SK-N-SH (cell line): ENCODE results near the gene CD6. TPM values are rescaled to one million over a fixed set of nuclear protein-coding genes. Genes with fewer than 3 reads are reported as not detected.

ENCODE experiments used
- CTCF ChIA-PET: fragments of 300-600, 350-600 bp; formaldehyde crosslinking; extraction: SDS; loops from one replicate; lab custom pipeline; 2021; lab: Yijun Ruan, JAX
- POLR2A ChIA-PET: fragments of 350-600 bp; sonication (Branson Sonifier 250); formaldehyde crosslinking; extraction: SDS; loops from one replicate; lab custom pipeline; 2020; ENCODE audit warnings: antibody characterized with exemption, inconsistent platforms; lab: Yijun Ruan, JAX
- DNase-seq: peaks from one replicate; pipeline ENCODE4 v3.0.0; 2012
- H2AFZ ChIP-seq: fragments of 200-600 bp; sonication (generic); 2 replicates; pipeline ENCODE4 v1.8.1; 2016; ENCODE audit warnings: antibody characterized with exemption, mild to moderate bottlenecking, low read depth
- H3F3A ChIP-seq: fragments of 200-600 bp; sonication (generic); replicated peaks from 2 replicates; pipeline ENCODE3; 2016; ENCODE audit warnings: antibody characterized with exemption, mild to moderate bottlenecking; ENCODE audit not compliant: insufficient read depth
- H3K27ac ChIP-seq, 2 experiments: fragments of 200-500 bp in 1 of 2; fragments of 200-600 bp in 1 of 2; sonication (Bioruptor generic) in 1 of 2; sonication (generic), shearing (Covaris generic) in 1 of 2; 2 replicates each; pipeline versions ENCODE4 v1.5.1 to v1.6.1; 2014 to 2016; ENCODE audit warnings: low read depth in 2 of 2, inconsistent platforms in 1 of 2, low read length in 1 of 2, mild to moderate bottlenecking in 1 of 2, mixed read lengths in 1 of 2
- H3K27me3 ChIP-seq: fragments of 200-600 bp; sonication (generic), shearing (Covaris generic); 2 replicates; pipeline ENCODE4 v1.6.1; 2016; ENCODE audit warnings: mixed run types; ENCODE audit not compliant: insufficient read depth
- H3K36me3 ChIP-seq, 2 experiments: fragments of 200-500 bp in 1 of 2; fragments of 200-600 bp in 1 of 2; sonication (Bioruptor generic) in 1 of 2; sonication (generic) in 1 of 2; replicated peaks in 1 of 2; 2 replicates each; pipeline versions ENCODE3 to v1.5.1; 2014 to 2016; ENCODE audit warnings: low read length in 1 of 2, mild to moderate bottlenecking in 1 of 2; ENCODE audit not compliant: insufficient read depth in 2 of 2, control insufficient read depth in 1 of 2
- H3K4me1 ChIP-seq, 2 experiments: fragments of 200-500 bp in 1 of 2; fragments of 200-600 bp in 1 of 2; sonication (Bioruptor generic) in 1 of 2; sonication (generic), shearing (Covaris generic) in 1 of 2; 2 replicates each; pipeline versions ENCODE4 v1.5.1 to v1.6.1; 2014 to 2016; ENCODE audit warnings: low read depth in 1 of 2, low read length in 1 of 2, mixed run types in 1 of 2; ENCODE audit not compliant: insufficient read depth in 2 of 2, control insufficient read depth in 1 of 2
- H3K4me2 ChIP-seq: fragments of 200-600 bp; sonication (generic), shearing (Covaris generic); 2 replicates; pipeline ENCODE4 v1.6.1; 2017; ENCODE audit warnings: mixed run types
- H3K4me3 ChIP-seq, 2 experiments: fragments of 200-500 bp in 1 of 2; fragments of 200-600 bp in 1 of 2; sonication (Bioruptor generic) in 1 of 2; sonication (generic), shearing (Covaris generic) in 1 of 2; 2 replicates each; pipeline versions ENCODE4 v1.5.1 to v1.8.1; 2014 to 2016; ENCODE audit warnings: low read depth in 2 of 2, inconsistent platforms in 1 of 2, low read length in 1 of 2, mild to moderate bottlenecking in 1 of 2, mixed read lengths in 1 of 2, moderate library complexity in 1 of 2
- H3K79me2 ChIP-seq: fragments of 200-600 bp; sonication (generic); 2 replicates; pipeline ENCODE4 v1.8.1; 2017; ENCODE audit warnings: mild to moderate bottlenecking; ENCODE audit not compliant: insufficient read depth
- H3K9ac ChIP-seq: fragments of 200-600 bp; sonication (generic); 2 replicates; pipeline ENCODE4 v1.6.1; 2017; ENCODE audit warnings: mixed run types
- H3K9me2 ChIP-seq: fragments of 200-600 bp; sonication (generic); 2 replicates; pipeline ENCODE4 v1.6.1; 2017; ENCODE audit warnings: mixed run types
- H3K9me3 ChIP-seq: fragments of 200-600 bp; sonication (generic); 2 replicates; pipeline ENCODE4 v1.6.1; 2017; ENCODE audit warnings: mixed run types, mild to moderate bottlenecking, moderate library complexity
- H4K20me1 ChIP-seq: fragments of 200-600 bp; sonication (generic); 2 replicates; pipeline ENCODE4 v1.6.1; 2017; ENCODE audit warnings: mild to moderate bottlenecking, mixed run types; ENCODE audit not compliant: insufficient read depth
- CHD2 ChIP-seq: fragments of 150-350 bp; IDR thresholded peaks from 2 replicates; pipeline ENCODE4 v1.6.1; 2018; ENCODE audit warnings: low read length; ENCODE audit not compliant: partially characterized antibody
- CTCF ChIP-seq: fragments of 200-600 bp; sonication (generic); IDR thresholded peaks from 2 replicates; pipeline ENCODE4 v1.6.1; 2017; ENCODE audit warnings: antibody characterized with exemption, mild to moderate bottlenecking, moderate library complexity
- ELF1 ChIP-seq: IDR thresholded peaks from 2 replicates; pipeline ENCODE4 v1.4.0; 2012
- FOXM1 ChIP-seq: IDR thresholded peaks from 2 replicates; pipeline ENCODE4 v1.4.0; 2012; ENCODE audit warnings: low read depth, mild to moderate bottlenecking
- MXI1 ChIP-seq: IDR thresholded peaks from 2 replicates; pipeline ENCODE4 v1.6.1; 2012; ENCODE audit warnings: mild to moderate bottlenecking, low read depth, low read length, improper control_type of control experiment
- NFIC ChIP-seq: IDR thresholded peaks from 2 replicates; pipeline ENCODE4 v1.4.0; 2012; ENCODE audit warnings: borderline replicate concordance
- NRF1 ChIP-seq: IDR thresholded peaks from 2 replicates; pipeline ENCODE4 v1.6.1; 2012; ENCODE audit warnings: low read depth, mild to moderate bottlenecking, low read length
- PBX3 ChIP-seq: IDR thresholded peaks from 2 replicates; pipeline ENCODE4; 2012
- REST ChIP-seq: IDR thresholded peaks from 2 replicates; pipeline ENCODE4 v1.6.1; 2012; ENCODE audit warnings: mild to moderate bottlenecking, low read depth, low read length, moderate library complexity
- SMC3 ChIP-seq: IDR thresholded peaks from 2 replicates; pipeline ENCODE4 v1.6.1; 2012; ENCODE audit warnings: low read depth, low read length, improper control_type of control experiment
- TAF1 ChIP-seq: IDR thresholded peaks from 2 replicates; pipeline ENCODE4 v1.6.1; 2012; ENCODE audit warnings: low read depth, mild to moderate bottlenecking, low read length, moderate library complexity, borderline replicate concordance
- USF1 ChIP-seq: IDR thresholded peaks from 2 replicates; pipeline ENCODE4 v1.4.0; 2012; ENCODE audit warnings: low read depth, borderline replicate concordance
- USF2 ChIP-seq: fragments of 150-350 bp; IDR thresholded peaks from 2 replicates; pipeline ENCODE4 v1.6.1; 2017; ENCODE audit warnings: antibody characterized with exemption, low read length, low read depth, borderline replicate concordance
- WGBS: methylation state at CpG from one replicate; pipeline ENCODE4 v1.1.6; 2017; ENCODE audit warnings: low lambda C conversion rate; 5-methylcytosine and 5-hydroxymethylcytosine counted together
- polyA plus RNA-seq, 3 experiments: library from polyadenylated mRNA; depleted of rRNA; stranded (reverse); fragments of >200 nt; gene quantifications; 2 replicates each; pipeline ENCODE4 v1.2.3, GENCODE V29; 2012

CD6 gene
- polyA plus RNA-seq, 1 of the 3 experiments (the other 2 are of a cell fraction): not detected

GRCh38 chr11:61058583-61059259 is 87.2 kb downstream of the CD6 start (continued):
- TF ChIP-seq USF2: no peak

- POLR2A ChIA-PET: no interaction called here
Measured at GRCh38 chr11:61059260-61059752, 87.8 kb downstream of the CD6 start.

GRCh38 chr11:61061081-61061826 is 89.8 kb downstream of the CD6 start:
- Histone ChIP-seq H3K79me2 (no peaks in the 10 kb centered on the region), H3K9me2 (no peaks in the 10 kb centered on the region), H4K20me1 (no peaks in the 10 kb centered on the region), H3K27ac (no peak overlapping the region), H3K36me3 (no peaks in the 10 kb centered on the region), H3K4me3 (no peak overlapping the region), H3K9me3 (no peaks in the 10 kb centered on the region), H3K4me2 (no peak overlapping the region), H2AFZ (no peak overlapping the region), H3K27me3 (no peaks in the 10 kb centered on the region; the same call in 1 of the 2 replicates), H3K9ac (no peak overlapping the region), H3F3A (no peaks in the 10 kb centered on the region), H3K4me1 (peaks cover 5 to 13% of the 10 kb centered on the region in 2 experiments; a peak in 1 of 4 replicates)
- DNase-seq: no peak
- ChIA-PET CTCF (interaction anchor here (0.6 to 1.2 kb wide), 2 partner anchors 51 to 91 kb away, joined by 3 to 5 read pairs; no protein-coding TSS in a partner anchor), POLR2A (no interaction called here)
- 59% methylated on average over 13 of the region's 13 CpGs for WGBS
- TF ChIP-seq MXI1 (no peak), SMC3 (no peak), CHD2 (no peak), CTCF (no peak), REST (no peak), TAF1 (no peak), PBX3 (no peak), NRF1 (no peak), FOXM1 (no peak), ELF1 (no peak)

More at GRCh38 chr11:61059260-61059752, 87.8 kb downstream of the CD6 start:
- WGBS: 48% methylated on average over 6 of the region's 8 CpGs
- Histone ChIP-seq H2AFZ (no peak overlapping the region), H3K27me3 (no peaks in the 10 kb centered on the region; the same call in 1 of the 2 replicates), H3K79me2 (no peaks in the 10 kb centered on the region)
- TF ChIP-seq SMC3: no peak
- no peak for TF ChIP-seq NFIC
- TF ChIP-seq TAF1: no peak
- TF ChIP-seq USF1: no peak
- TF ChIP-seq, all 33 proteins: peak for 0
- Histone ChIP-seq H3K9ac (no peak overlapping the region), H3K9me2 (no peaks in the 10 kb centered on the region), H3K9me3 (no peaks in the 10 kb centered on the region), H4K20me1 (no peaks in the 10 kb centered on the region), H3F3A (no peaks in the 10 kb centered on the region), H3K27ac (no peak overlapping the region), H3K4me2 (no peak overlapping the region), H3K4me3 (no peak overlapping the region), H3K4me1 (peaks cover 5 to 13% of the 10 kb centered on the region in 2 experiments; a peak in 1 of 4 replicates), H3K36me3 (no peaks in the 10 kb centered on the region)
- CTCF ChIA-PET: no interaction called here
- no peak for DNase-seq
